ENCODE results near the gene SMG6. TPM values are rescaled to one million over a fixed set of nuclear protein-coding genes. Genes with fewer than 3 reads are reported as not detected.

SMG6 gene
- total and polyA plus RNA-seq, 2 of the 13 experiments (the other 11 are each of a cell fraction or from before 2014, with no cell fraction given), result 4.6 to 14.6 TPM

DNA sequence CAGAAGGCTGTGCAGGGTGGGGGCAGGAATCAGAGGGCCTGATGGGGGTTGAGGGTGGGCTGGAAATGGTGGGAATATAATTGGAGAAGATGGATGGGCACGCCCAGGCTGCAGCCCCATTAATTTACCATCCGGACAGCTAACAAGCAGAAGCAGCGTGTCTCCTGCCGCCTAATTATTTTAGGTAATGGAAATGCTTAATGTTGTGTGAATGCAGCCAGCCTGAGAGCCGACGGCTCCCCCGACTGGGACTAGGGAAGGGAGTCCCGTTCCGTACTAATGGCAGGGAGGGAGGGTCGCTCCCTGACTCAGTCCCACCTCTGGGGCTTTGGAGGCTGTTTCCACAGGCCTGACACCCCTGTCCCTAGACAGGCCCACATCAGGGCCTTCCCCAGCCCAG is 266.4 kb downstream of the SMG6 start:
- no TSS peak for BruUV-seq (replicated peaks)
- no peak overlapping the region for H3K4me3 ChIP-seq (replicated peaks in 1 of 3; ENCODE audit: insufficient read depth in 1 of 3, low read depth in 2 of 3, low read length in 3 of 3)
- no peak overlapping the region for H2AFZ ChIP-seq (ENCODE audit: low read length)
- ChIA-PET CTCF (ENCODE audit: low intra/inter-chr PET ratio, low total read pairs) (no interaction called here), POLR2A (no interaction called here)
- no peak overlapping the region for H3K9ac ChIP-seq (ENCODE audit: insufficient read depth, low read depth, low read length)
- no peak overlapping the region for H3K27ac ChIP-seq (ENCODE audit: extremely low read length, insufficient read depth, low read length)
- no peak overlapping the region for H3K4me2 ChIP-seq (ENCODE audit: low read depth, low read length)
- 93% methylated on average over 3 of the region's 10 CpGs for WGBS (ENCODE audit: low lambda C conversion rate)
- TF ChIP-seq ARNT2 (CRISPR knock-in tag; IDR thresholded peaks at IDR 0.05; ENCODE audit: low read depth) (no peak), ZNF598 (CRISPR knock-in tag; IDR thresholded peaks at IDR 0.05; ENCODE audit: borderline replicate concordance) (no peak), ZNF317 (CRISPR knock-in tag; IDR thresholded peaks at IDR 0.05) (no peak), KLF13 (CRISPR knock-in tag; IDR thresholded peaks at IDR 0.05) (no peak), SAP130 (CRISPR knock-in tag; IDR thresholded peaks at IDR 0.05; ENCODE audit: low read depth) (no peak), HOXD1 (CRISPR knock-in tag; IDR thresholded peaks at IDR 0.05) (no peak), HOXA9 (CRISPR knock-in tag; IDR thresholded peaks at IDR 0.05; ENCODE audit: borderline replicate concordance) (no peak), GTF3A (CRISPR knock-in tag; conservative IDR thresholded peaks at IDR 0.05) (no peak), ZNF260 (CRISPR knock-in tag; IDR thresholded peaks at IDR 0.05; ENCODE audit: borderline replicate concordance, low read depth) (no peak), GTF2F1 (IDR thresholded peaks at IDR 0.05; ENCODE audit: low read length) (no peak), CAMTA2 (CRISPR knock-in tag; IDR thresholded peaks at IDR 0.05; ENCODE audit: borderline replicate concordance) (no peak), IKZF1 (IDR thresholded peaks at IDR 0.05) (no peak), ARNT (IDR thresholded peaks at IDR 0.05) (no peak), HOXA5 (CRISPR knock-in tag; IDR thresholded peaks at IDR 0.05) (no peak), KLF9 (CRISPR knock-in tag; IDR thresholded peaks at IDR 0.05; ENCODE audit: low read depth) (no peak), RNF2 (conservative IDR thresholded peaks at IDR 0.05; ENCODE audit: low read depth) (no peak)
- TF ChIP-seq, protein P1, sequence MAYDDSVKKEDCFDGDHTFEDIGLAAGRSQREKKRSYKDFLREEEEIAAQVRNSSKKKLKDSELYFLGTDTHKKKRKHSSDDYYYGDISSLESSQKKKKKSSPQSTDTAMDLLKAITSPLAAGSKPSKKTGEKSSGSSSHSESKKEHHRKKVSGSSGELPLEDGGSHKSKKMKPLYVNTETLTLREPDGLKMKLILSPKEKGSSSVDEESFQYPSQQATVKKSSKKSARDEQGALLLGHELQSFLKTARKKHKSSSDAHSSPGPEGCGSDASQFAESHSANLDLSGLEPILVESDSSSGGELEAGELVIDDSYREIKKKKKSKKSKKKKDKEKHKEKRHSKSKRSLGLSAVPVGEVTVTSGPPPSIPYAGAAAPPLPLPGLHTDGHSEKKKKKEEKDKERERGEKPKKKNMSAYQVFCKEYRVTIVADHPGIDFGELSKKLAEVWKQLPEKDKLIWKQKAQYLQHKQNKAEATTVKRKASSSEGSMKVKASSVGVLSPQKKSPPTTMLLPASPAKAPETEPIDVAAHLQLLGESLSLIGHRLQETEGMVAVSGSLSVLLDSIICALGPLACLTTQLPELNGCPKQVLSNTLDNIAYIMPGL (CRISPR knock-in tag; IDR thresholded peaks at IDR 0.05; ENCODE audit: borderline replicate concordance in 1 of 2, low read depth in 1 of 2), result no peak
- TF ChIP-seq, protein P2, sequence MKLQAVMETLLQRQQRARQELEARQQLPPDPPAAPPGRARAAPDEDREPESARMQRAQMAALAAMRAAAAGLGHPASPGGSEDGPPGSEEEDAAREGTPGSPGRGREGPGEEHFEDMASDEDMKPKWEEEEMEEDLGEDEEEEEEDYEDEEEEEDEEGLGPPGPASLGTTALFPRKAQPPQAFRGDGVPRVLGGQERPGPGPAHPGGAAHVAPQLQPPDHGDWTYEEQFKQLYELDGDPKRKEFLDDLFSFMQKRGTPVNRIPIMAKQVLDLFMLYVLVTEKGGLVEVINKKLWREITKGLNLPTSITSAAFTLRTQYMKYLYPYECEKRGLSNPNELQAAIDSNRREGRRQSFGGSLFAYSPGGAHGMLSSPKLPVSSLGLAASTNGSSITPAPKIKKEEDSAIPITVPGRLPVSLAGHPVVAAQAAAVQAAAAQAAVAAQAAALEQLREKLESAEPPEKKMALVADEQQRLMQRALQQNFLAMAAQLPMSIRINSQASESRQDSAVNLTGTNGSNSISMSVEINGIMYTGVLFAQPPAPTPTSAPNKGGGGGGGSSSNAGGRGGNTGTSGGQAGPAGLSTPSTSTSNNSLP (IDR thresholded peaks at IDR 0.05; ENCODE audit: low read depth, low read length), result no peak
- TF ChIP-seq, protein P3, sequence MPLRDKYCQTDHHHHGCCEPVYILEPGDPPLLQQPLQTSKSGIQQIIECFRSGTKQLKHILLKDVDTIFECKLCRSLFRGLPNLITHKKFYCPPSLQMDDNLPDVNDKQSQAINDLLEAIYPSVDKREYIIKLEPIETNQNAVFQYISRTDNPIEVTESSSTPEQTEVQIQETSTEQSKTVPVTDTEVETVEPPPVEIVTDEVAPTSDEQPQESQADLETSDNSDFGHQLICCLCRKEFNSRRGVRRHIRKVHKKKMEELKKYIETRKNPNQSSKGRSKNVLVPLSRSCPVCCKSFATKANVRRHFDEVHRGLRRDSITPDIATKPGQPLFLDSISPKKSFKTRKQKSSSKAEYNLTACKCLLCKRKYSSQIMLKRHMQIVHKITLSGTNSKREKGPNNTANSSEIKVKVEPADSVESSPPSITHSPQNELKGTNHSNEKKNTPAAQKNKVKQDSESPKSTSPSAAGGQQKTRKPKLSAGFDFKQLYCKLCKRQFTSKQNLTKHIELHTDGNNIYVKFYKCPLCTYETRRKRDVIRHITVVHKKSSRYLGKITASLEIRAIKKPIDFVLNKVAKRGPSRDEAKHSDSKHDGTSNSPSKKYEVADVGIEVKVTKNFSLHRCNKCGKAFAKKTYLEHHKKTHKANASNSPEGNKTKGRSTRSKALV (CRISPR knock-in tag; IDR thresholded peaks at IDR 0.05), result no peak
- H4K20me1 ChIP-seq (ENCODE audit: insufficient read depth, low read length), result no peaks in the 10 kb centered on the region; the same call in none of the 2 replicates
- H3K36me3 ChIP-seq (replicated peaks in 1 of 2; ENCODE audit: control insufficient read depth in 1 of 2, insufficient read depth in 2 of 2, low read length in 2 of 2), result peaks cover 17 to 39% of the 10 kb centered on the region in 2 experiments; a peak in 4 of 5 replicates
- in situ Hi-C loops (cut with HindIII; ENCODE audit: extremely low pct_ligation_motif_present, low pct_unique_long_range_greater_than_20kb), result loop anchor here (25.0 kb wide), 1 partner anchor 325 kb away; the partner anchor contains the start of genes TLCD2 and WDR81
- no peak for ATAC-seq
- no peaks in the 10 kb centered on the region for H3K4me1 ChIP-seq (ENCODE audit: insufficient read depth, low read length)
- DNase-seq (ENCODE audit: low spot score), result no peak
- H3K79me2 ChIP-seq (ENCODE audit: insufficient read depth, low read length), result no peaks in the 10 kb centered on the region
- no peaks in the 10 kb centered on the region for H3K9me3 ChIP-seq (ENCODE audit: low read length)
- no peak for FAIRE-seq
- no peaks in the 10 kb centered on the region for H3K27me3 ChIP-seq (ENCODE audit: control insufficient read depth in 1 of 2, insufficient read depth in 2 of 2, low read length in 2 of 2)
- intact Hi-C loops (cut with micrococcal nuclease; ENCODE audit: unreplicated experiment), result no loop called here

Measured in HepG2 (cell line).